ENCODE data around the gene TRAK1.

GRCh38 chr3:42254566-42254965 lies 163.4 kb downstream of the TRAK1 start:
- TF ChIP-seq ZNF24 (IDR thresholded peaks at IDR 0.05) (no peak), EZH2 (IDR thresholded peaks at IDR 0.05; ENCODE audit: borderline replicate concordance, control insufficient read depth, low read depth, low read length) (no peak), SREBF2 (IDR thresholded peaks at IDR 0.05; ENCODE audit: low read length) (no peak), POLR2A (IDR thresholded peaks at IDR 0.05; ENCODE audit: low read depth, low read length) (no peak), TAF1 (IDR thresholded peaks at IDR 0.05; ENCODE audit: borderline replicate concordance, low read depth, low read length) (no peak), IRF4 (IDR thresholded peaks at IDR 0.05; ENCODE audit: low read depth, low read length) (no peak), KDM1A (IDR thresholded peaks at IDR 0.05; ENCODE audit: borderline replicate concordance) (no peak), JUND (IDR thresholded peaks at IDR 0.05; ENCODE audit: low read depth, low read length) (no peak), RELA (IDR thresholded peaks at IDR 0.05; ENCODE audit: borderline replicate concordance, partially characterized antibody) (no peak), TBL1XR1 (IDR thresholded peaks at IDR 0.05; ENCODE audit: low read depth, low read length) (no peak)
- TF ChIP-seq, protein P1, sequence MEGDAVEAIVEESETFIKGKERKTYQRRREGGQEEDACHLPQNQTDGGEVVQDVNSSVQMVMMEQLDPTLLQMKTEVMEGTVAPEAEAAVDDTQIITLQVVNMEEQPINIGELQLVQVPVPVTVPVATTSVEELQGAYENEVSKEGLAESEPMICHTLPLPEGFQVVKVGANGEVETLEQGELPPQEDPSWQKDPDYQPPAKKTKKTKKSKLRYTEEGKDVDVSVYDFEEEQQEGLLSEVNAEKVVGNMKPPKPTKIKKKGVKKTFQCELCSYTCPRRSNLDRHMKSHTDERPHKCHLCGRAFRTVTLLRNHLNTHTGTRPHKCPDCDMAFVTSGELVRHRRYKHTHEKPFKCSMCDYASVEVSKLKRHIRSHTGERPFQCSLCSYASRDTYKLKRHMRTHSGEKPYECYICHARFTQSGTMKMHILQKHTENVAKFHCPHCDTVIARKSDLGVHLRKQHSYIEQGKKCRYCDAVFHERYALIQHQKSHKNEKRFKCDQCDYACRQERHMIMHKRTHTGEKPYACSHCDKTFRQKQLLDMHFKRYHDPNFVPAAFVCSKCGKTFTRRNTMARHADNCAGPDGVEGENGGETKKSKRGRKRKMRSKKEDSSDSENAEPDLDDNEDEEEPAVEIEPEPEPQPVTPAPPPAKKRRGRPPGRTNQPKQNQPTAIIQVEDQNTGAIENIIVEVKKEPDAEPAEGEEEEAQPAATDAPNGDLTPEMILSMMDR (IDR thresholded peaks at IDR 0.05 in 2 of 3, conservative IDR thresholded peaks at IDR 0.05 in 1 of 3; ENCODE audit: control insufficient read depth in 2 of 3, extremely low read depth in 1 of 3, insufficient read depth in 1 of 3, low read depth in 3 of 3, low read length in 3 of 3), result no peak

Measured in GM12878 (cell line).